SW 1271 (cell line): ENCODE data around the gene PRIMA1.

Source experiments
- DNase-seq, 2 experiments: peaks; one replicate each; lab custom pipeline; 2025; lab: John Stamatoyannopoulos, UW

Gene PRIMA1

DNA sequence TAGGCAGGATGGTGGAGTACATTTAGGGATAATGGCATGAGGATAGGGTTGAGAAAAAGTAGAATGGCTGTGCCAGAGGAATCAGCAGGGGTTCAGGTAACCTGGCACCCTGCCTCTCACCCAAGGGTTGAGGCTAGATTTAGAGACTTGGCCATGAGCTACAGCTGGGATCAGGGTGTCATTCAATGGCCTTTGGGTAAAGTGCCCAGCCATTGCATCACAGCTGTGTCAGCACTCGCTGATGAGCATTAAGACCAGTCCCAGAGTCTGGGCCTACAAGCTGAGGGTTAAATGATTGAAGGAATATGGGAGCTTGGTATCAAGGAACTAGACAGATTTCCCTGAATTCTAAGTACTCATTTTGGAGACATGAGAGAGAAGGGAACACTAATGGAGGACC, 113.9 kb downstream of the PRIMA1 start:
- DNase-seq, result no peak

DNA sequence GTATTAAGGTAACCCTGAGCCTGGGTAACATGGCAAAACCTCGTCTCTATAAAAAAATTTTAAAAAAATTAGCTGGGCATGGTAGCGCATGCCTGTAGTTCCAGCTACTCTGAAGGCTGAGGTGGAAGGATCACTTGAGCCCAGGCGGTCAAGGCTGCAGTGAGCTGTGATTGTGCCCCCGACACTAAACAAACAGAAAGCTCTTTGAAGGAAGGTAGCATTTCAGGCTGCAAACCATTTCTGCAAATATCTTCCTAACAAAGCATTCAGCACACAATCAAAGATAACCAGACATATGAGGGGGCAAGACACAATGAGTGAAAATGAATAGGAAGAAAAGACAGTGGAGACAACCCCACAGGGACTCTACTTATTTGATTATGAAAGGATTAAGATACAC, 118.7 kb downstream of the PRIMA1 start:
- DNase-seq, result no peak
